ENCODE measurements around the gene FNDC8. TPM values are rescaled to one million over a fixed set of nuclear protein-coding genes. Genes with fewer than 3 reads are reported as not detected.

Gene FNDC8
- not detected for total RNA-seq

- TF ChIP-seq POLR2A (IDR thresholded peaks at IDR 0.05) (no peak), POLR2AphosphoS5 (IDR thresholded peaks at IDR 0.05) (no peak), CTCF (IDR thresholded peaks at IDR 0.05) (no peak)
- Histone ChIP-seq H3K4me1 (no peaks in the 10 kb centered on the region), H3K4me3 (no peak within 1 kb of the TSS), H3K27ac (no peak within 1 kb of the TSS), H3K27me3 (no peaks in the 10 kb centered on the region), H3K9me3 (no peaks in the 10 kb centered on the region), H3K36me3 (no peaks in the 10 kb centered on the region)
- no peak for DNase-seq (ENCODE audit: low spot score in 2 of 2)
- intact Hi-C loops (cut with DNase I; ENCODE audit: low total_unique reads) = no loop called here
These were observed at the start of gene FNDC8 for GRCh38 chr17:35121315-35121714. Gene FNDC8, plus strand, starts transcription at chr17:35121615. Its CDS starts 79 bp downstream, at chr17:35121694.

- Histone ChIP-seq H3K36me3 (no peaks in the 10 kb centered on the region), H3K4me3 (no peak overlapping the region), H3K27ac (no peak overlapping the region), H3K4me1 (no peaks in the 10 kb centered on the region), H3K27me3 (no peaks in the 10 kb centered on the region), H3K9me3 (no peaks in the 10 kb centered on the region)
- no peak for TF ChIP-seq CTCF (IDR thresholded peaks at IDR 0.05)
- TF ChIP-seq POLR2A (IDR thresholded peaks at IDR 0.05) = no peak
- TF ChIP-seq POLR2AphosphoS5 (IDR thresholded peaks at IDR 0.05) = no peak
- intact Hi-C loops (cut with DNase I; ENCODE audit: low total_unique reads) = loop anchor here (5.0 kb wide), 1 partner anchor 816 kb away; the partner anchor contains the start of gene CCL2
- no peak for DNase-seq (ENCODE audit: low spot score in 2 of 2)
These were observed 48.1 kb upstream of the FNDC8 start for GRCh38 chr17:35073183-35073790.

GRCh38 chr17:35073991-35074627, 47.3 kb upstream of the FNDC8 start:
- TF ChIP-seq POLR2AphosphoS5 (IDR thresholded peaks at IDR 0.05) (no peak), CTCF (IDR thresholded peaks at IDR 0.05) (no peak), POLR2A (IDR thresholded peaks at IDR 0.05) (no peak)

GRCh38 chr17:35074711-35075707, 46.4 kb upstream of the FNDC8 start:
- Histone ChIP-seq H3K4me3 (no peak overlapping the region), H3K27ac (no peak overlapping the region), H3K9me3 (no peaks in the 10 kb centered on the region), H3K4me1 (no peaks in the 10 kb centered on the region), H3K27me3 (no peaks in the 10 kb centered on the region), H3K36me3 (no peaks in the 10 kb centered on the region)
- intact Hi-C loops (cut with DNase I; ENCODE audit: low total_unique reads) = loop anchor here (5.0 kb wide), 1 partner anchor 818 kb away; the partner anchor contains the start of gene CCL2
- no peak for TF ChIP-seq CTCF (IDR thresholded peaks at IDR 0.05)
- TF ChIP-seq POLR2AphosphoS5 (IDR thresholded peaks at IDR 0.05) = no peak
- TF ChIP-seq POLR2A (IDR thresholded peaks at IDR 0.05) = no peak
- DNase-seq (ENCODE audit: low spot score in 2 of 2) = no peak

More at GRCh38 chr17:35073991-35074627, 47.3 kb upstream of the FNDC8 start:
- no peaks in the 10 kb centered on the region for H3K9me3 ChIP-seq
- intact Hi-C loops (cut with DNase I; ENCODE audit: low total_unique reads) = loop anchor here (5.0 kb wide), 1 partner anchor 817 kb away; the partner anchor contains the start of gene CCL2
- H3K4me1 ChIP-seq = no peaks in the 10 kb centered on the region
- H3K4me3 ChIP-seq = no peak overlapping the region
- no peak overlapping the region for H3K27ac ChIP-seq
- H3K36me3 ChIP-seq = no peaks in the 10 kb centered on the region
- H3K27me3 ChIP-seq = no peaks in the 10 kb centered on the region
- no peak for DNase-seq (ENCODE audit: low spot score in 2 of 2)
